H1 (cell line): ENCODE results near the gene CC2D2A.

Experiments used
- EZH2 ChIP-seq: fragments of 200-600 bp; sonication (generic); IDR thresholded peaks from 2 replicates; pipeline ENCODE4 v1.7.1; 2012; ENCODE audit warnings: low read depth, mild to moderate bottlenecking, moderate library complexity, low read length, inconsistent platforms; ENCODE audit not compliant: severe bottlenecking
- JUND ChIP-seq: IDR thresholded peaks from 2 replicates; pipeline ENCODE4 v1.6.1; 2011; ENCODE audit warnings: mild to moderate bottlenecking, improper control_type of control experiment, low read length
- POLR2A ChIP-seq, 2 experiments: IDR thresholded peaks; 1 replicate in 1 of 2; 2 replicates in 1 of 2; pipeline ENCODE4 v1.6.1; 2011; ENCODE audit warnings: low read depth in 2 of 2, low read length in 2 of 2, mild to moderate bottlenecking in 2 of 2; ENCODE audit errors: control extremely low read depth in 1 of 2
- POLR2AphosphoS5 ChIP-seq: IDR thresholded peaks from 2 replicates; pipeline ENCODE4 v1.6.1; 2011; ENCODE audit warnings: low read depth, low read length
- SP1 ChIP-seq: IDR thresholded peaks from 2 replicates; pipeline ENCODE4 v1.6.1; 2011; ENCODE audit warnings: low read depth, low read length
- ZNF274 ChIP-seq: IDR thresholded peaks from 2 replicates; pipeline ENCODE4 v1.7.0; 2012; ENCODE audit warnings: low read length, borderline replicate concordance; ENCODE audit errors: extremely low read depth
- TF ChIP-seq, protein P1 (sequence below), 3 experiments: IDR thresholded peaks; 1 replicate in 2 of 3; 2 replicates in 1 of 3; pipeline versions ENCODE4 v1.5.1 to v1.6.1; 2011; ENCODE audit warnings: low read length in 3 of 3, mild to moderate bottlenecking in 3 of 3, inconsistent platforms in 2 of 3, low read depth in 1 of 3, moderate library complexity in 1 of 3; ENCODE audit not compliant: insufficient read depth in 1 of 3; ENCODE audit errors: control extremely low read depth in 1 of 3

DNA sequence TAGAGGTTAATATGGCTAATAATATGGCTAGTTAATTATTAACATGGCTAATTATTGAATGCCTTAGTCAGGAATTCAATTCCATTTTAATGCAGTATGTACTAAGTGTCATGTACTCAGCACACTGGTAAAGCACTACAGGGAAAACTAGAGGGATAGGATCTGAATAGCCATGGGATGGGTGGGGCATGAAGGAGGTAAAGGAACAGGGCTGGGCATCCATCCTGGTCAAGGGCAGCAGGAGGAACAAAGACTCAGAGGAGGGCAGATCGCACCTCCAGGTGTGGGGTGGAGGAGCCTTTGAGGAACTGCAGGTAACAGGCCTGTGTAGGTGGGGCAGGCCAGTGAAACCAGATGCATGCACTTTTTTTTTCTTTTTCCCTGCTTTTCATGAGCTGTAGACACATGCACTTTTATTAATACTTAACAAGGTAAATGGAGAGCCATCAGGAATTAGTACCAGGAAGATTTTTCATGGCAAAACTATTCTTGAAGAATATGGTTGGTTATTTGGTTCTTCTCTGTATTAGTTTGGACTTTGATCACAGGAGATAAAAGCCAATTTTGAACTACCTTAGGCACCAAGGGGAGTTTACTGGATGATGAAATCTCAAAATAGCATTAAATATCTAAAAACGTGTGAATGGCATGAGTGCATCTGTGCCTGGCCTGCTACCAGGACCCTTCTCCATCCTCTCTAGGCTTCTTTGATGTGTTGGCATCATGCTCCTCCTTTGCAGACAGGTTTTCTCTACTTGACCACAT, 88.3 kb downstream of the CC2D2A start:
- no peak for TF ChIP-seq JUND
- TF ChIP-seq EZH2, result no peak
- TF ChIP-seq, protein P1, sequence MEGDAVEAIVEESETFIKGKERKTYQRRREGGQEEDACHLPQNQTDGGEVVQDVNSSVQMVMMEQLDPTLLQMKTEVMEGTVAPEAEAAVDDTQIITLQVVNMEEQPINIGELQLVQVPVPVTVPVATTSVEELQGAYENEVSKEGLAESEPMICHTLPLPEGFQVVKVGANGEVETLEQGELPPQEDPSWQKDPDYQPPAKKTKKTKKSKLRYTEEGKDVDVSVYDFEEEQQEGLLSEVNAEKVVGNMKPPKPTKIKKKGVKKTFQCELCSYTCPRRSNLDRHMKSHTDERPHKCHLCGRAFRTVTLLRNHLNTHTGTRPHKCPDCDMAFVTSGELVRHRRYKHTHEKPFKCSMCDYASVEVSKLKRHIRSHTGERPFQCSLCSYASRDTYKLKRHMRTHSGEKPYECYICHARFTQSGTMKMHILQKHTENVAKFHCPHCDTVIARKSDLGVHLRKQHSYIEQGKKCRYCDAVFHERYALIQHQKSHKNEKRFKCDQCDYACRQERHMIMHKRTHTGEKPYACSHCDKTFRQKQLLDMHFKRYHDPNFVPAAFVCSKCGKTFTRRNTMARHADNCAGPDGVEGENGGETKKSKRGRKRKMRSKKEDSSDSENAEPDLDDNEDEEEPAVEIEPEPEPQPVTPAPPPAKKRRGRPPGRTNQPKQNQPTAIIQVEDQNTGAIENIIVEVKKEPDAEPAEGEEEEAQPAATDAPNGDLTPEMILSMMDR (IDR thresholded peaks at IDR 0.05; ENCODE audit: control extremely low read depth in 1 of 3, insufficient read depth in 1 of 3, low read depth in 1 of 3, low read length in 3 of 3), result no peak
- no peak for TF ChIP-seq POLR2AphosphoS5
- TF ChIP-seq POLR2A (IDR thresholded peaks at IDR 0.05; ENCODE audit: control extremely low read depth in 1 of 2, low read depth in 2 of 2, low read length in 2 of 2), result no peak
- no peak for TF ChIP-seq SP1
- no peak for TF ChIP-seq ZNF274
